ENCODE data around the gene PLEKHG5.
"Not testable (repeated sequence)": the region's sequence is repeated elsewhere in the genome, so short reads cannot be mapped to it uniquely, and the experiment has no call there.

DNA sequence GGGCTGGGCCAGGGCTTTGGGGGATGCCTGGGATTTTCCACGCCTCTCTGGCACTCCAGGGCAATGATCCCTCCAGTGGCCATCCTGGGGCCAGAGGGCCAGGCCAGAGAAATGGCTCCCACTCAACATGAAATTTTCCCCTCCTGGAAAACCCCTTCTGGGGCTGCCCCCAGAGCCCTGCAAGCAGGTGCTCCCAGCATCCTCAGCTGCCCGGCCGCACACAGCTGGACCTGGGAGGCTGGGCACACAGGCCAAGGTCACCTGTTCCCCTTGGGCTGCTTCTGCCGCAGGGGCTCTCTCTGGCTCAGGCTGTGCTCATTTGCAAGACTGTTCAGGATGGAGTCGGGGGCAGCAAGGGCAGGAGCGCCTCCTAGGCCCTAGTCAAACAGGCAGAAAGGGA is 63.0 kb downstream of the PLEKHG5 start:
- TF ChIP-seq, protein P1, sequence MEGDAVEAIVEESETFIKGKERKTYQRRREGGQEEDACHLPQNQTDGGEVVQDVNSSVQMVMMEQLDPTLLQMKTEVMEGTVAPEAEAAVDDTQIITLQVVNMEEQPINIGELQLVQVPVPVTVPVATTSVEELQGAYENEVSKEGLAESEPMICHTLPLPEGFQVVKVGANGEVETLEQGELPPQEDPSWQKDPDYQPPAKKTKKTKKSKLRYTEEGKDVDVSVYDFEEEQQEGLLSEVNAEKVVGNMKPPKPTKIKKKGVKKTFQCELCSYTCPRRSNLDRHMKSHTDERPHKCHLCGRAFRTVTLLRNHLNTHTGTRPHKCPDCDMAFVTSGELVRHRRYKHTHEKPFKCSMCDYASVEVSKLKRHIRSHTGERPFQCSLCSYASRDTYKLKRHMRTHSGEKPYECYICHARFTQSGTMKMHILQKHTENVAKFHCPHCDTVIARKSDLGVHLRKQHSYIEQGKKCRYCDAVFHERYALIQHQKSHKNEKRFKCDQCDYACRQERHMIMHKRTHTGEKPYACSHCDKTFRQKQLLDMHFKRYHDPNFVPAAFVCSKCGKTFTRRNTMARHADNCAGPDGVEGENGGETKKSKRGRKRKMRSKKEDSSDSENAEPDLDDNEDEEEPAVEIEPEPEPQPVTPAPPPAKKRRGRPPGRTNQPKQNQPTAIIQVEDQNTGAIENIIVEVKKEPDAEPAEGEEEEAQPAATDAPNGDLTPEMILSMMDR (IDR thresholded peaks at IDR 0.05; ENCODE audit: low read depth, low read length, missing input control) = not testable (repeated sequence)
- TF ChIP-seq RAD21 (IDR thresholded peaks at IDR 0.05); RXRA (IDR thresholded peaks at IDR 0.05); JUND (IDR thresholded peaks at IDR 0.05); YY1 (IDR thresholded peaks at IDR 0.05); GABPA (IDR thresholded peaks at IDR 0.05 in 1 of 2, conservative IDR thresholded peaks at IDR 0.05 in 1 of 2); FOXA1 (IDR thresholded peaks at IDR 0.05): not testable (repeated sequence)
- TF ChIP-seq, protein P2, sequence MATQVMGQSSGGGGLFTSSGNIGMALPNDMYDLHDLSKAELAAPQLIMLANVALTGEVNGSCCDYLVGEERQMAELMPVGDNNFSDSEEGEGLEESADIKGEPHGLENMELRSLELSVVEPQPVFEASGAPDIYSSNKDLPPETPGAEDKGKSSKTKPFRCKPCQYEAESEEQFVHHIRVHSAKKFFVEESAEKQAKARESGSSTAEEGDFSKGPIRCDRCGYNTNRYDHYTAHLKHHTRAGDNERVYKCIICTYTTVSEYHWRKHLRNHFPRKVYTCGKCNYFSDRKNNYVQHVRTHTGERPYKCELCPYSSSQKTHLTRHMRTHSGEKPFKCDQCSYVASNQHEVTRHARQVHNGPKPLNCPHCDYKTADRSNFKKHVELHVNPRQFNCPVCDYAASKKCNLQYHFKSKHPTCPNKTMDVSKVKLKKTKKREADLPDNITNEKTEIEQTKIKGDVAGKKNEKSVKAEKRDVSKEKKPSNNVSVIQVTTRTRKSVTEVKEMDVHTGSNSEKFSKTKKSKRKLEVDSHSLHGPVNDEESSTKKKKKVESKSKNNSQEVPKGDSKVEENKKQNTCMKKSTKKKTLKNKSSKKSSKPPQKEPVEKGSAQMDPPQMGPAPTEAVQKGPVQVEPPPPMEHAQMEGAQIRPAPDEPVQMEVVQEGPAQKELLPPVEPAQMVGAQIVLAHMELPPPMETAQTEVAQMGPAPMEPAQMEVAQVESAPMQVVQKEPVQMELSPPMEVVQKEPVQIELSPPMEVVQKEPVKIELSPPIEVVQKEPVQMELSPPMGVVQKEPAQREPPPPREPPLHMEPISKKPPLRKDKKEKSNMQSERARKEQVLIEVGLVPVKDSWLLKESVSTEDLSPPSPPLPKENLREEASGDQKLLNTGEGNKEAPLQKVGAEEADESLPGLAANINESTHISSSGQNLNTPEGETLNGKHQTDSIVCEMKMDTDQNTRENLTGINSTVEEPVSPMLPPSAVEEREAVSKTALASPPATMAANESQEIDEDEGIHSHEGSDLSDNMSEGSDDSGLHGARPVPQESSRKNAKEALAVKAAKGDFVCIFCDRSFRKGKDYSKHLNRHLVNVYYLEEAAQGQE (IDR thresholded peaks at IDR 0.05) = not testable (repeated sequence)
- TF ChIP-seq, protein P3, sequence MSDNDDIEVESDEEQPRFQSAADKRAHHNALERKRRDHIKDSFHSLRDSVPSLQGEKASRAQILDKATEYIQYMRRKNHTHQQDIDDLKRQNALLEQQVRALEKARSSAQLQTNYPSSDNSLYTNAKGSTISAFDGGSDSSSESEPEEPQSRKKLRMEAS (IDR thresholded peaks at IDR 0.05) = not testable (repeated sequence)
